GM21526 (cell line): ENCODE results near the gene BMP8B.
"Not testable (repeated sequence)": the region's sequence is repeated elsewhere in the genome, so short reads cannot be mapped to it uniquely, and the experiment has no call there.

Experiments used
- ATAC-seq: cut with Tn5 transposase; IDR thresholded peaks from one replicate; pipeline ENCODE4 v1.9.1; 2021; ENCODE audit warnings: moderate library complexity; ENCODE audit not compliant: unreplicated experiment, low FRiP score

The BMP8B gene

GRCh38 chr1:39816415-39817090 is 27.9 kb upstream of the BMP8B start:
- ATAC-seq: peak; percentile 48

GRCh38 chr1:39812913-39813312 is 24.2 kb upstream of the BMP8B start:
- no peak for ATAC-seq

- ATAC-seq: no peak
Measured at GRCh38 chr1:39808784-39809517, 20.3 kb upstream of the BMP8B start.

- ATAC-seq: no peak
Measured at GRCh38 chr1:39805385-39805784, 16.7 kb upstream of the BMP8B start.

- ATAC-seq: no peak
Measured at GRCh38 chr1:39802496-39803260, 14.0 kb upstream of the BMP8B start.

GRCh38 chr1:39800471-39800835 is 11.8 kb upstream of the BMP8B start:
- no peak for ATAC-seq

- peak; percentile 48 for ATAC-seq
Measured at GRCh38 chr1:39799770-39800470, 11.3 kb upstream of the BMP8B start.

GRCh38 chr1:39798859-39799769 is 10.4 kb upstream of the BMP8B start:
- ATAC-seq: peak; percentile 80

GRCh38 chr1:39795651-39796050 is 7.0 kb upstream of the BMP8B start:
- no peak for ATAC-seq

- ATAC-seq: no peak
Measured at GRCh38 chr1:39791838-39792237, 3.2 kb upstream of the BMP8B start.

- ATAC-seq: no peak
Measured at GRCh38 chr1:39789571-39790110, 976 bp upstream of the BMP8B start.

- peak; percentile 11 for ATAC-seq
Measured at GRCh38 chr1:39788426-39788757, 273 bp downstream of the BMP8B start.

- ATAC-seq: not testable (repeated sequence)
Measured at GRCh38 chr1:39787964-39788363, 701 bp downstream of the BMP8B start.

GRCh38 chr1:39787468-39787867 is 1.2 kb downstream of the BMP8B start:
- no peak for ATAC-seq

- ATAC-seq: not testable (repeated sequence)
Measured at GRCh38 chr1:39787108-39787375, 1.6 kb downstream of the BMP8B start.

- ATAC-seq: not testable (repeated sequence)
Measured at GRCh38 chr1:39786303-39787107, 2.2 kb downstream of the BMP8B start.

GRCh38 chr1:39782685-39783084 is 6.0 kb downstream of the BMP8B start:
- ATAC-seq: not testable (repeated sequence)

GRCh38 chr1:39782103-39782502 is 6.6 kb downstream of the BMP8B start:
- no peak for ATAC-seq

- ATAC-seq: no peak
Measured at GRCh38 chr1:39781349-39781715, 7.3 kb downstream of the BMP8B start.
